AG09309 (cell line): ENCODE measurements around the gene PNMA1.

ENCODE experiments used
- DNase-seq: peaks from one replicate; pipeline ENCODE4 v3.0.0-alpha.2; 2010; ENCODE audit warnings: low read depth
- H3K4me3 ChIP-seq: 2 replicates; pipeline ENCODE4 v1.5.1; 2011; ENCODE audit warnings: mild to moderate bottlenecking, low read depth, low read length, moderate library complexity; ENCODE audit not compliant: control insufficient read depth
- TF ChIP-seq, protein P1 (sequence below): IDR thresholded peaks from 2 replicates; pipeline ENCODE4 v1.5.1; 2011; ENCODE audit warnings: mild to moderate bottlenecking, low read depth, low read length, inconsistent platforms; ENCODE audit not compliant: insufficient read depth, control insufficient read depth; ENCODE audit errors: missing control alignments

Gene PNMA1

DNA sequence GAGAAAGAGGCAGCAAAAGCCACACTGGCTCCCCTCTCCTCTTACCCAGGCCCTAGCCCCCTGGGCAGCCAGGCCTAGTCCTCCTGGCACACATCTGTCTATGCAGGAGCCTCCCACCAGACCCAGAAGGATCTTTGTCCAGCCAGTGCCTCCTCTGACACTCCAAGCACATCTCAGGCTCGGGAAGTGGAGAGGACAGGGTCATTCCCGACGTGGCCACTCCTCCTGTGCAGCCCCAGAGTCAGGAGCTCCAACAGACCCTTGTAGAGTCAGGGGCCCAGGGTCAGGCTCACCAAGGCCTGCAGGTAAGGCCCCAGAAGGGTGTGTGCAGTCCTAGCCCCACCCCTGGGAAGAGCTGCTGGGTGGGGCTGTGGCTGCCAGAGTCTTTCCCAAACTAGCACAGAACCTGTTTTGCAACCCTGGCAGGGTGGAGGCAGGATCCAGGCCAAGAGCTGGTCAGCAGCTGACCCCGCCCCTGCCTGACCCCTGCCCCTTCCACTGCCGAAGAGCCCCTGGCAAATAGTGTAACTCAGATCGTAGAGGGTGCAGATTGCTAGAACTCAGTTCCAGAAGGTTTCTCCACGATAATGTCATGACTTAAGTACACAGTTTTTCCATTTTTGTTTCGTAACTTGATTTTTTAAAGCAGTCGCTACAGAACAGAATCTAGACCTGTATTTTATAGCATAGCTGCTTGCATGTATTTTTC is 26.6 kb upstream of the PNMA1 start:
- H3K4me3 ChIP-seq = no peak overlapping the region
- TF ChIP-seq, protein P1, sequence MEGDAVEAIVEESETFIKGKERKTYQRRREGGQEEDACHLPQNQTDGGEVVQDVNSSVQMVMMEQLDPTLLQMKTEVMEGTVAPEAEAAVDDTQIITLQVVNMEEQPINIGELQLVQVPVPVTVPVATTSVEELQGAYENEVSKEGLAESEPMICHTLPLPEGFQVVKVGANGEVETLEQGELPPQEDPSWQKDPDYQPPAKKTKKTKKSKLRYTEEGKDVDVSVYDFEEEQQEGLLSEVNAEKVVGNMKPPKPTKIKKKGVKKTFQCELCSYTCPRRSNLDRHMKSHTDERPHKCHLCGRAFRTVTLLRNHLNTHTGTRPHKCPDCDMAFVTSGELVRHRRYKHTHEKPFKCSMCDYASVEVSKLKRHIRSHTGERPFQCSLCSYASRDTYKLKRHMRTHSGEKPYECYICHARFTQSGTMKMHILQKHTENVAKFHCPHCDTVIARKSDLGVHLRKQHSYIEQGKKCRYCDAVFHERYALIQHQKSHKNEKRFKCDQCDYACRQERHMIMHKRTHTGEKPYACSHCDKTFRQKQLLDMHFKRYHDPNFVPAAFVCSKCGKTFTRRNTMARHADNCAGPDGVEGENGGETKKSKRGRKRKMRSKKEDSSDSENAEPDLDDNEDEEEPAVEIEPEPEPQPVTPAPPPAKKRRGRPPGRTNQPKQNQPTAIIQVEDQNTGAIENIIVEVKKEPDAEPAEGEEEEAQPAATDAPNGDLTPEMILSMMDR = no peak
- no peak for DNase-seq

DNA sequence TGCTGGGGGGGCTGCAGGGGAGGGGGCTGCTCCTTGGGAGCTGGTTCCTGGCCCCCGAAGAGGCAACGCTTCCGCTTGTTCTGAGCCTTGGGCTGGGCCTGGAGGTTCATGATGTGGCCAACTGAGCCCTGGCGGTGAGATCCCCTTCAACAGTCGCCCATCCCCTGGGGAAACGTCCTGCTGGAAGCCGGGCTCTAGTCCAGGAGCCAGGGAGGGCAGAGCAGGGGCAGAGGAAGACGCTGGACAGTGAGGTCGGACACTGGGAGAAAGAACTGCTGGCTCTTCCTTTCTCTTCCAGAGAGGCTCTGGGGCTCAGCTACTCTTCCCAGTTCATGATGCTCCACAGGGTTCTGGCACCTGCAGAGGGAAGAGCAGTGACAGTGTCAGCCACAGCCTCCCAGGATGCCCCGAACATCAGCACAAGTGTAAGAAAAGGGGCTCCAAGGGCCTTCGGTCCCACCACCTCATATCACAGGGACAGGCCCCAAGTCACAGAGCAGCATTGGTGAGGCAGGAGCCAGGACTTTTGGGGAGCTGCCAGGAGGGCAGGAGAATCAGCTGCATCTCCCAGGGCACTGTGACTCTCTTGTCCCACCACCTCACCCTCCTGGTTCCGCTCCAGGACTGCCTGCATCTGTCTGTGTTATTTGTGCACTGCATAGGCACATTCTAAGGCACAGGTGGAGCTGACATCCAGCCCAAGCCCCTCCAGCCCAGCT is 25.9 kb upstream of the PNMA1 start:
- H3K4me3 ChIP-seq = no peak overlapping the region
- TF ChIP-seq, protein P1 = no peak

DNA sequence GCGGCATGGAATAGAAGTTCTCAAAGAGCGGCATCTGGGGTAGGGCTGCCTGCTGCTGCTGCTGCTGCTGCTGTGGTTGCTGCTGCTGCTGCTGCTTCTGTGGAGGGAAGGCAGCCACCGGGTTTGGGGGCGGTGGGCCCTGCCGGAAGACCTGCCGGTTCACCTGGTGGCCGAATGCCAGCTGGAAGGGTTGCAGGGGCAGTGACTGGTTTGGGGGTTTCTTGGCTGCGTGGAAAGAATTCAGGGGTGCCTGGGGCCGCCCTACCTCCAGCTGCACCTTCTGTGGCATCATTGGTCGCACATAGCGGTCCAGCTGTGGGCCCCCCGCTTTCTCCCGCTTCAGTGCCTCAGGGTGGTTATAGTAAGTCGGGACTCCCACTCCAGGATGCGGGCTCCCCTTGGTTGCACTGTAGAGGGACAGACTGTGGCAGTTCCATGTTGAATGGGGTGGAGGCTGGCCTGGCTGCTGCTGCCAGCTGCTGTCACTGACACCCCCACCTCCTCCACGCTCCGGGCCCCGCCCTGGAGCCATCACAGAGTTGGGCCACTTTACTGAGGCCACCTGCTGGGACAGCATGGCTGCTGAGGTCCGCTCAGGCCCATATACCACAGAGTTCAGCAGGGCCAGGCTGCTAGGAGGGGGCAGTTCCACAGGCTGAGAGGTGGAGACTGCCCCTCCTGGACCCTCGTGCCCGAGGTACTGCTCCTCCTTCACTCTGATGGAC is 25.2 kb upstream of the PNMA1 start:
- DNase-seq = no peak
- no peak overlapping the region for H3K4me3 ChIP-seq
- TF ChIP-seq, protein P1 = no peak

More for the DNA sequence above, 25.9 kb upstream of the PNMA1 start:
- DNase-seq = no peak

DNA sequence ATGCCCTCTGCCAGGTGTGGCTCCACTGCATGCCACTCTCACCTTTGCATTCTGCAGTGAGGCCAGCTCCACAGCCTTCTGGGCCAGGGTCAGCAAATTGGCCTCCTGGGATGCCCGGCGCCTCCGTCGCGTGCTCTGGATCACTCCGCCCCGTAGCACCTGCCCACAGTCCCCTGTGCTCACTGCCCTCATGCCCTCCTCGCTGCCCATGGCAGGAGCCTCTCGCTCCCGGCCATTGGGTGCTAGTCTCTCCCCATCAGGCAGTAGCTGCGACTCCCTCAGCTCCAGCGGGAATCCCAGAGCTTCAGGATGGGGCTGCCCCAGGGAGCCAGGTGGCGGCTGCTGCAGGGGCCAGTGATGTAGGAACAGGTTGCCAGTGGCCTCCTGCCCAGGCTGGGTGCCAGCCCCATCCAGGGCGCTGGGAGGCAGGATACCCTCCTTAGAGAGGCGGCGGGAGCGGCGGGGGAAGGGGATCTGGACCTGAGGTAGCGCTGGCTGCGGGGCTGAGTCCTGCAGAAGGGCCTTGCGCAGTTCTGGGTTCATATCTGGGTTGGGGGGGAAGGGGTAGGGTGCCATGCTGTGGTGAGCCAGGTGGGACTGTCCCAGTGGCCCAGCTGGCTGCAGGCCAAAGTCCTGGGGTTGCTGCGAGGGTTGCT is 24.5 kb upstream of the PNMA1 start:
- no peak for DNase-seq
- TF ChIP-seq, protein P1 = no peak

DNA sequence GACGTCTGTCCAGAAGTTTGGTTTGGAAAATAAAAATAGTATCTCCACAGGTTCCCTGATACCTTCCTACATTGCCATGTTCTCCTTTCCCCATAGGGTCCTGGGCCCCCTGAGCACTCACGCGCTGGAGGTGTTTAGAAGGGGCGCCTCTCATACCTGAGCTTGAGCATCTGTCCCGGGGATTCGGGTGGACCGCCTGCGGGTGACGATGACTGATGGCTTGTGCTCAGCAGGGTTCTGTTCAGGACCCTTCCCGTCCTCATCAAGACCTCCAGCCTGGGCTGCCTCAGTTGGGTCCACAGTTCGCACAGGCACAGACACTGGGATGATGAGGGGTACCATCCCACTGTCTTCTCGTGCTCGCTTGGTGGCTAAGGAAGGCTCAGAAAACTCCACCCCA is 22.7 kb upstream of the PNMA1 start:
- DNase-seq = no peak
- H3K4me3 ChIP-seq = no peak overlapping the region
- TF ChIP-seq, protein P1 = no peak

More for the DNA sequence above, 24.5 kb upstream of the PNMA1 start:
- H3K4me3 ChIP-seq = no peak overlapping the region

DNA sequence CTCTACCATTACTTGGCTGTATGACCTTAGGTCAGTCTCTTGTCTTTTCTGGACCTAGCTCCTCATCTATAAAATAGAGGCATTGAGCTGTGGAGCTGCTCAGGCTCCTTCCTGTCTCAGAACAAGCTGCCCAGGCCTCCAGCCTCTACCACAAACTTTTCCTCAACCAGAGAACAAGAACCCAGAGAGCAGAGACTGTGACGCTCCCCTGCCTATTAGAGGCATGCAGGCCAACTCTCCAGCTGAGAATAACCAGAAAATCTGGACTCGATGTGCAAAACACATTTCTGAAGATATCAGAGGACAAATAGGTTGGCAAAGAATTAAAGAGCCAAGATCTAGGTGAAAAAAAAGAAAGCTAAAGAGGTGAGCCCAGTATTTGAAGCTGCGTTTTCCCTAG is 17.8 kb upstream of the PNMA1 start:
- TF ChIP-seq, protein P1 = no peak
- DNase-seq = no peak
- H3K4me3 ChIP-seq = no peak overlapping the region
